ENCODE measurements around the gene COL21A1.
"Not testable (repeated sequence)": the region's sequence is repeated elsewhere in the genome, so short reads cannot be mapped to it uniquely, and the experiment has no call there.

Gene COL21A1

DNA sequence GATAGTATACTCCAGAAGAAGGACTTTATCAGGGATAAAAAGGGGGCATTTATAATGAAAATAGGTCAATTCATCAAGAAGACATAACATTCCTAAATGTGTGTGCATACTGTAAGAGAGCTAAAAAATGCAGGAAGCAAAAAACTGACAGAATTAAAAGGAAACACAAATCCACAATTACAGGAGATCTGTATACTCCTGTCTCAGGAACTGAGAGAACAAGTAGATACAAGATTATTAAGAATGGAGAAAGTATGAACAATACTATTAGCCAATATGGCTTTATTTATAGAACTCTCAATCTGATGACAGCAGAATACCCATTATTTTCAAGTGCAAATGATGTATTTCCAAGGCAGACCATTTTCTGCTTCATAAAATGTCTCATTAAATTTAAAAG lies 204.3 kb downstream of the COL21A1 start:
- no peak for DNase-seq

GRCh38 chr6:56041591-56041990 lies 205.8 kb downstream of the COL21A1 start:
- DNase-seq, result no peak

DNA sequence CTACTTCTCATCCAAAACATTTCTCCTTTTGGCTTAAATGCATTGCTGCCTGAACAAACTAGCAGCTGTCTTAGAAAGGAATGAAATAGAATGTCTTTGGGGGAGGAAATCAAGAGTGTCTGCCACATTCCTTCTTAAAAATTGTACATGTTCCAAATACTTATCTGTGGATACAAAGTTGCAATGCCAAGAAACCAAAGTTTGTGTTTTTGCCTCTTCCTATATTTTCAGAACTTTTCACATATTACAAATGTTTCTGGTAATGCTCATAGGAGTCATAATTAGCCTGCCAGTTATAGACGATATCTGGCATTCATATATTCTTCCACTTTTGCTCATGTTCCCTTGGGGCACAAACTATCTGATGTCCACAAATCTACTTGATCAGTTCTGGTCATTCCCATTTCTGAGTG lies 206.5 kb downstream of the COL21A1 start:
- no peak for DNase-seq

- no peak for DNase-seq
Observed at GRCh38 chr6:56040223-56040622, 207.2 kb downstream of the COL21A1 start.

DNA sequence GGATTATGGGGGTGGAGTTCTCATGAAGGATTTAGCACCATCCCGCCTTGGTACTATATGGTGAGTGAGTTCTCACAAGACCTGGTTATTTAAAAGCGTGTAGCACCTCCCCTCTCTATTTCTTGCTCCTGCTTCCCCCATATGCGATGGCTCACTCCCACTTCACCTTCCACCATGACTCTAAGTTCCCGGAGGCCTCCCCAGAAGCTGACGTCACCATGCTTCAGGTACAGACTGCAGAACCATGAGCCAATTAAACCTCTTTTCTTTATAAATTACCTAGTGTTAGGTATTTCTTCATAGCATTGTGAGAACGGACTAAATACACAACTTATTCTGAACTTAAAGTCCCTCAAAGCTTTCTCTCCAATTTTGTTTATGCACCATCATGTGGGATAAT lies 208.6 kb downstream of the COL21A1 start:
- DNase-seq, result no peak

- DNase-seq, result no peak
Observed at GRCh38 chr6:56037601-56038000, 209.8 kb downstream of the COL21A1 start.

DNA sequence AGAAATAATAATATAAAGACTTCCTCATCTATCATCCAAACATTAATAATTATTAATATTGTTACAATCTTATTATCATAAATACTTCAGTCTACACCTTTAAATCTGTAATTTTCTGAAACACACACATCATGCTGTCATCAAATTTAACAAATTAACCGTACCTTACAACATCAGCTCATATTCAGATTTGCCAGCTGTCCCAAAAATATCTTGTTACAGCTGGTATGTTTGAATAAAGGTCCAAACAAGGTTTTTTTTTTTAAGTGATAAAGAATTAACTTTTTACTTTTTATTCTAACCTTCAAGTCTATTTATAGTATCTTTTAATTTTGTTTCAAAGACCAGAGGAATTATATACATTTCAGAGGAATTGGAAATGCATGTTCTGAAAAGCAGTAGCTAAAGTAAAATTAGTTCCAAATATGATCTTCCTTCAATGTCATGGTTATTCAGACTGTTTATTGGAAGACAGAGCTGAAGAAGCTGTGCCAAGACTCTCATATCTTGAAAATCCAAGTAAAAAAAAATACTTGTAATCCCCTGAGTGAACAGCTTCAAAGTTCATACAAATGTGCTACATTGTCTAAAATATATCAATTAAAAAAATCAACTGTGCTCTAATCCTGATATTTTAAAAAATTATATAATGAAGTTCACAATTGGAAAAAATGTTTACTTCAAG lies 210.3 kb downstream of the COL21A1 start:
- DNase-seq, result no peak

GRCh38 chr6:56033401-56033800 lies 214.0 kb downstream of the COL21A1 start:
- DNase-seq, result no peak

GRCh38 chr6:56032715-56033260 lies 214.6 kb downstream of the COL21A1 start:
- DNase-seq, result no peak

- no peak for DNase-seq
Observed at GRCh38 chr6:56027865-56028264, 219.5 kb downstream of the COL21A1 start.

- DNase-seq, result no peak
Observed at GRCh38 chr6:56026455-56027180, 220.8 kb downstream of the COL21A1 start.

DNA sequence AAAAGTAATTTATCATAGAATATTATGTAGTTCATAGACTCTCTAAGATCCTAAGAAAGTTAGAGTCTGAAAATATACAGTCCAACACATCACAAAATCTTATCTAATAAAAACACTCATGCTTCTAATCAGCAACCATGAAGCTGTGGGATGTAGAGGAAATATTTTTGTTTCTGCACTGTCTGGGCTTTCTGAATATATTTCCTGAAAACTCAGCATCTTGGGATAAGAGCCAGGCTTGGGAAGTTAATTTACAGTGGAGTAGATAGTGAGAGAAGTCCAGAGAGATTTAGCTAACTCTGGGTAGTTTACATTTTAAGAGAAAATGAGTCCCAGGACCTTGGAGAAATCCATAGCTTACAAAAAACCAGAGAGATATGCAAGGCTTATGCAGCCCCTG lies 221.6 kb downstream of the COL21A1 start:
- no peak for DNase-seq

- DNase-seq, result no peak
Observed at GRCh38 chr6:56024931-56025330, 222.4 kb downstream of the COL21A1 start.

DNA sequence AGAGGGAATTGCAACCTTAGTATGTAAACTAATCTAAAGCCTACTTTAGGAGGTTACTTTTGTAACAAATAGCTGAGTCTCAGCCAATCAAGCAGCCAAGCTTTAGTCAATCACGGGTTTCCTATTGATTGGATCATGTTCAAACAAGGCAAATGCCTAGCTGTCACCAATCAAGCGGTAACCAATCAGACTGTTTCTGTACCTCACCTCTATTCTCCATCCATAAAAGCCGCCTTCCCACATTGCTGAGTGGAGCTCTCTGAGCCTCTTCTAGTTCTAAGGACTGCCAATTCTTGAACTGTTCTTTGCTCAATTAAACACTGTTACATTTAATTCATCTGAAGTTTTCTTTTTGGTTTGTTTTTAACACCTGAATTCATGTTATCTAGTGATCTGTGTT lies 223.6 kb downstream of the COL21A1 start:
- no peak for DNase-seq

DNA sequence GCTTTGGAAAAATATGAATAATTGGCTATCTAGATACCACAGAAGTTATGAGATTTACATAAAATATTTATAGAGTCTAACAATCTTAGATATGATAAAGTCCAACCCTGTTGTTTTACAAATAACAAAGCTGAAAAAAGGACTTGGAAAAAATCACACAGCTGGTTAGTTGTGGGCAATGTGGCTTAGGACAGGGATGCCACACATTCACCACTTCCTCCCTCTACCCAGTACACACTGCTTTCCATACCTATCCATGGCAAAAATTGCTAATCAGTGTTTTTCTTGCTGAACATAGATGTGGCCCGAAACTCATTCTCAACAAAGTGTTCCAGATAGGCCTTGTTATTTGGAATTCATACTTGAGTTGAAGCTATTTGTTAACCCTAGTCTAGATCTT lies 224.7 kb downstream of the COL21A1 start:
- DNase-seq, result no peak

- no peak for DNase-seq
Observed at GRCh38 chr6:56021943-56022342, 225.4 kb downstream of the COL21A1 start.

DNA sequence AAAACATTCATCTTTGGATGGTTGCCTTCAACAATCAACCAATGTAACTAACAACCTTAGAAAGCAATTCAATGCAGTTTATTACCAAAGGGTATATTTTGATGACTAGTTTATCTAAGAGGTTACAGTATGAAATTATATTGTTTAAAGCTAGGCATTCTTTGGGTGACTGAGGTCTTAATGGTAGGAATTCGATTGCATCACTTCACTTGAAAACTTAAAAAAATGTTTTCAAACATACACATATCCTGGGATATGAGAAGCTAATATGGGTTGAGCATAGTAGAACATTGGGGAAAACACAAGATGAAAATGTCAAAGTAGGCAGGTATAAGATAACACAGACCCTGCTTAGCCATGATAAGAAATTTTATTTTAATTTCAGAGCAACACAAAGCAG lies 227.4 kb downstream of the COL21A1 start:
- DNase-seq, result no peak

DNA sequence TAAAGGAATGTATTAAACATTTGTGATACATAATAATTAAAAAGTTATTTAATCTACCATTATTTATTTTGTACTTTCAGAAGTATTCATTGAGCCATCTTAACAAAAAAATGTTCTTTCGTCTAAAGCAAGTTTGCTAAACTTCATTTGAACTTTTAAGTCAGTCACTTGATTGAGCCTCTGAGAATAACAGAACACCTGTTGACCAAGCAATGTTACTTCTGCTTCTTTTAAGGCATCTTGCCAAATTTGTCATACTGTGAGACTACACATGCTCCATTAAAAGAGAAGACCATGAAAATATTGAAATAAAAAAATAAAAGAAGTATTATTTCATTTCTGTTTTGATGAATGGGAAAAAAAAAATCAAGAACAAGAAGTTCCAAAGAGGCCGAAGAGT lies 230.2 kb downstream of the COL21A1 start:
- DNase-seq, result no peak

GRCh38 chr6:56014039-56014438 lies 233.3 kb downstream of the COL21A1 start:
- DNase-seq, result not testable (repeated sequence)

DNA sequence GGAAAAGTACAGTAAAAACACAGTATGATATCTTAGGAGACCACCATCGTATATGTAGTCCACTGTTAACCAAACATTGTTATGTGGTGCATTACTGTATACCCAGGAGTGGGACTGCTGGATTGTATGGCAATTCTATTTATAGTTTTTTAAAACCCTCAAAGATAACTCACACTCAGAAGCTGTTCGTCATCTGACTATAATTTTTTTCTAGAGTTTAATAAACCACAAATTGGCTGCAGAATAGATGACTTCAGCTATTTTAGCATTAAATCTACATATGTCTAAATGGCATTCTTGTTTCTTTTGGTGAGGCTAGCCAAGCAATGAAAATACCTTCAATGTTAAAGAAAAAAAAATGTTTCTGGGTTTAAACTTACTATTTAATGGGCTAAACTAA lies 237.7 kb downstream of the COL21A1 start:
- DNase-seq, result no peak
